Measurements from ENCODE around the gene KAT6B. TPM values are rescaled to one million over a fixed set of nuclear protein-coding genes. Genes with fewer than 3 reads are reported as not detected.
A peak's percentile ranks its signal among the peaks of the same experiment; 100 is the strongest.

The KAT6B gene
- total and polyA plus RNA-seq, 10 of the 15 experiments (the other 5 are each of a cell fraction or from before 2014, with no cell fraction given): 2.7 to 22.6 (median 15.7) TPM

GRCh38 chr10:74976565-74976964, 150.2 kb downstream of the KAT6B start:
- RAD21 ChIA-PET (ENCODE audit: unreplicated experiment): interaction anchor here (0.7 to 4.1 kb wide), 29 partner anchors 9 to 237 kb away, joined by 3 to 25 read pairs (median 7); partner anchors contain the start of gene KAT6B
- TF ChIP-seq IKZF2 (IDR thresholded peaks at IDR 0.05) (peak in 1 of 2 experiments; percentile 22; a peak in 2 of 4 replicates), IKZF1 (conservative IDR thresholded peaks at IDR 0.05) (peak; percentile 25; the same call in 1 of the 2 replicates), SRF (IDR thresholded peaks at IDR 0.05; ENCODE audit: low read depth in 2 of 2, low read length in 2 of 2) (no peak), CTCF (IDR thresholded peaks at IDR 0.05 in 2 of 3, conservative IDR thresholded peaks at IDR 0.05 in 1 of 3; ENCODE audit: control insufficient read depth in 2 of 3, extremely low read depth in 1 of 3, insufficient read depth in 1 of 3, low read depth in 3 of 3, low read length in 3 of 3) (peak in 2 of 3 experiments; percentile 10 to 35; a peak in 4 of 6 replicates), PAX5 (IDR thresholded peaks at IDR 0.05; ENCODE audit: borderline replicate concordance, low read depth, low read length) (0 out of 2 replicates have a peak, but pooled peaks have one; percentile 10), ZNF687 (IDR thresholded peaks at IDR 0.05) (0 out of 2 replicates have a peak, but pooled peaks have one; percentile 2), HDGF (IDR thresholded peaks at IDR 0.05) (peak; percentile 60; the same call in 1 of the 2 replicates), RAD21 (IDR thresholded peaks at IDR 0.05; ENCODE audit: insufficient read depth, low read depth, low read length) (no peak)
- Histone ChIP-seq H3K79me2 (ENCODE audit: control insufficient read depth, insufficient read depth, low read length) (no peaks in the 10 kb centered on the region), H3K4me3 (peak overlapping the region; percentile 41; the same call in 1 of the 2 replicates), H3K4me1 (ENCODE audit: control insufficient read depth, insufficient read depth, low read length) (peaks cover 28% of the 10 kb centered on the region), H3K4me2 (ENCODE audit: control insufficient read depth, insufficient read depth) (peak overlapping the region; percentile 89), H3K36me3 (ENCODE audit: control insufficient read depth in 2 of 2, insufficient read depth in 2 of 2, low read length in 1 of 2) (peaks cover 0 to 10% of the 10 kb centered on the region in 2 experiments; a peak in 2 of 4 replicates), H3K9ac (ENCODE audit: control insufficient read depth, insufficient read depth, low read length) (peak overlapping the region; percentile 15; the same call in 1 of the 2 replicates), H4K20me1 (ENCODE audit: control insufficient read depth, insufficient read depth) (no peaks in the 10 kb centered on the region), H2AFZ (ENCODE audit: control insufficient read depth, low read depth, low read length) (peak overlapping the region; percentile 26), H3K9me3 (replicated peaks; ENCODE audit: control insufficient read depth, insufficient read depth, low read length) (no peaks in the 10 kb centered on the region; the same call in 2 of the 3 replicates), H3K27ac (ENCODE audit: control insufficient read depth, insufficient read depth) (peak overlapping the region; percentile 81), H3K27me3 (replicated peaks in 1 of 2; ENCODE audit: control insufficient read depth in 2 of 2, insufficient read depth in 2 of 2, low read length in 1 of 2) (no peaks in the 10 kb centered on the region)
- in situ Hi-C loops (cut with MboI) (no loop called here), intact Hi-C loops (cut with micrococcal nuclease; ENCODE audit: unreplicated experiment) (no loop called here)
- DNase-seq (ENCODE audit: low read depth, low spot score) (no peak), FAIRE-seq (no peak), ATAC-seq (peak; percentile 57)
- BruUV-seq (replicated peaks): no TSS peak
- CTCF ChIA-PET: interaction anchor here (0.6 to 3.8 kb wide), 21 partner anchors 9 to 732 kb away, joined by 3 to 54 read pairs (median 5); partner anchors contain the start of gene KAT6B
- 22% methylated on average over 6 of the region's 6 CpGs for WGBS (ENCODE audit: insufficient coverage, insufficient replicate concordance, low lambda C conversion rate, missing lambda C conversion rate)
- POLR2A ChIA-PET: interaction anchor here (0.9 to 1.6 kb wide), 10 partner anchors 8 to 298 kb away, joined by 3 to 6 read pairs (median 4); no protein-coding TSS in a partner anchor
- SMC1A ChIA-PET (ENCODE audit: uncharacterized antibody, unreplicated experiment): interaction anchor here (0.7 to 22.3 kb wide), 28 partner anchors 9 to 391 kb away, joined by 3 to 553 read pairs (median 4); no protein-coding TSS in a partner anchor
